MCF 10A (cell line): Measurements from ENCODE around the gene CCDC63. TPM values are rescaled to one million over a fixed set of nuclear protein-coding genes. Genes with fewer than 3 reads are reported as not detected.

Source experiments
- BruUV-seq: library from RNA; stranded (reverse); fragments of 400-500 nt; replicated peaks from 2 replicates; lab custom pipeline; 2021; lab: Mats Ljungman, UMichigan
- CTCF ChIA-PET: fragments of 300-600 bp; sonication (Branson Sonifier 250); formaldehyde crosslinking; extraction: SDS; loops from one replicate; lab custom pipeline; 2021; ENCODE audit warnings: antibody characterized with exemption, inconsistent platforms; lab: Yijun Ruan, JAX
- POLR2A ChIA-PET: fragments of 300-600, 350-650 bp; sonication (Branson Sonifier 250); formaldehyde crosslinking; extraction: SDS; loops from one replicate; lab custom pipeline; 2020; ENCODE audit warnings: antibody characterized with exemption, inconsistent platforms; lab: Yijun Ruan, JAX
- DNase-seq: peaks from one replicate; pipeline ENCODE4 v3.0.0-alpha.2; 2018; ENCODE audit not compliant: unreplicated experiment
- H3K27ac Mint-ChIP-seq: one replicate; pipeline ENCODE4 v1.8.0; 2022; ENCODE audit warnings: mild to moderate bottlenecking, low read depth, mixed read lengths; ENCODE audit not compliant: unreplicated experiment
- H3K27me3 Mint-ChIP-seq: one replicate; pipeline ENCODE4 v1.8.0; 2022; ENCODE audit warnings: mixed read lengths; ENCODE audit not compliant: insufficient read depth, unreplicated experiment
- H3K36me3 Mint-ChIP-seq: one replicate; pipeline ENCODE4 v1.8.0; 2022; ENCODE audit warnings: mild to moderate bottlenecking, moderate library complexity, mixed read lengths; ENCODE audit not compliant: insufficient read depth, unreplicated experiment
- H3K4me1 Mint-ChIP-seq: one replicate; pipeline ENCODE4 v1.8.0; 2022; ENCODE audit warnings: mixed read lengths; ENCODE audit not compliant: insufficient read depth, unreplicated experiment
- H3K4me3 Mint-ChIP-seq: one replicate; pipeline ENCODE4 v1.8.0; 2022; ENCODE audit warnings: mild to moderate bottlenecking, moderate library complexity, mixed read lengths; ENCODE audit not compliant: unreplicated experiment
- H3K9me3 Mint-ChIP-seq: one replicate; pipeline ENCODE4 v1.8.0; 2022; ENCODE audit warnings: mixed read lengths; ENCODE audit not compliant: unreplicated experiment
- CTCF ChIP-seq: fragments of 200-600 bp; IDR thresholded peaks from one replicate; pipeline ENCODE4 v1.8.0; 2022; ENCODE audit warnings: antibody characterized with exemption, mild to moderate bottlenecking; ENCODE audit not compliant: unreplicated experiment
- intact Hi-C: fragments of 100-400 bp; cut with micrococcal nuclease; formaldehyde crosslinking; loops from 2 replicates; pipeline ENCODE4 v1.14.1; 2022
- total RNA-seq: library from RNA; stranded (reverse); gene quantifications from 2 replicates; pipeline ENCODE4 v1.2.3, GENCODE V29; 2022

The CCDC63 gene
- total RNA-seq, 1 experiment from 2014 or later: not detected

DNA sequence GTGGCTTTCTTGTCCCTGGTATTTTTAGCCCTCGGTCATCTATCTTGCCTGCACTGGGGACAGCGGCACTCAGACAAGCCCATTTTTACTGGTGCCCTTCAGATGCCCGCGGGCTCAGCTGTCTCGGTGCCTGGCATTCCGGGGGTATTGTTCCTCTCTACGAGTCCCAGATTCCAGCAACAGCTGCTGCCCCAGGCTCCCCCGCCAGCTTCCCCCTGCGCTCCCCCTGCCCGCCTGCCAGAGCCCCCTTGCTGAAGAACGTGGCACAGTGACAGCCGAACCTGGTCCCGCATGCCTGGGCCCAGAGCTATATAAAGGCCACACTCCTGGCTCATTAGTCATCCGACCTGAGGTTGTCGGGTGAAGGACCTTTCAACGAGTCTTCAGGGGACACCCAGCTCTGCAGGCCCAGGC lies 84.5 kb downstream of the CCDC63 start:
- H3K4me1 Mint-ChIP-seq: peaks cover 17% of the 10 kb centered on the region
- ChIA-PET CTCF (interaction anchor here (0.6 to 0.7 kb wide), 2 partner anchors 187 to 368 kb away, joined by 3 read pairs; no protein-coding TSS in a partner anchor), POLR2A (interaction anchor here (0.7 kb wide), 1 partner anchor 1468 kb away, joined by 3 read pairs; no protein-coding TSS in a partner anchor)
- H3K27ac Mint-ChIP-seq: no peak overlapping the region
- no peaks in the 10 kb centered on the region for H3K9me3 Mint-ChIP-seq
- DNase-seq: no peak
- no peak overlapping the region for H3K4me3 Mint-ChIP-seq
- intact Hi-C loops: loop anchor here (10.0 kb wide), 1 partner anchor 243 kb away; no protein-coding TSS in a partner anchor
- H3K36me3 Mint-ChIP-seq: no peaks in the 10 kb centered on the region
- BruUV-seq: no TSS peak
- no peak for TF ChIP-seq CTCF
- no peaks in the 10 kb centered on the region for H3K27me3 Mint-ChIP-seq

GRCh38 chr12:110932046-110932445 lies 85.3 kb downstream of the CCDC63 start:
- H3K27me3 Mint-ChIP-seq: no peaks in the 10 kb centered on the region
- H3K9me3 Mint-ChIP-seq: no peaks in the 10 kb centered on the region
- BruUV-seq: no TSS peak
- H3K36me3 Mint-ChIP-seq: peaks cover 2% of the 10 kb centered on the region
- no peak for DNase-seq
- intact Hi-C loops: loop anchor here (10.0 kb wide), 1 partner anchor 243 kb away; no protein-coding TSS in a partner anchor
- no peak overlapping the region for H3K4me3 Mint-ChIP-seq
- H3K4me1 Mint-ChIP-seq: peaks cover 18% of the 10 kb centered on the region
- ChIA-PET CTCF (interaction anchor here (0.6 to 1.9 kb wide), 2 partner anchors 35 to 37 kb away, joined by 4 to 12 read pairs; no protein-coding TSS in a partner anchor), POLR2A (no interaction called here)
- no peak overlapping the region for H3K27ac Mint-ChIP-seq
- TF ChIP-seq CTCF: no peak

DNA sequence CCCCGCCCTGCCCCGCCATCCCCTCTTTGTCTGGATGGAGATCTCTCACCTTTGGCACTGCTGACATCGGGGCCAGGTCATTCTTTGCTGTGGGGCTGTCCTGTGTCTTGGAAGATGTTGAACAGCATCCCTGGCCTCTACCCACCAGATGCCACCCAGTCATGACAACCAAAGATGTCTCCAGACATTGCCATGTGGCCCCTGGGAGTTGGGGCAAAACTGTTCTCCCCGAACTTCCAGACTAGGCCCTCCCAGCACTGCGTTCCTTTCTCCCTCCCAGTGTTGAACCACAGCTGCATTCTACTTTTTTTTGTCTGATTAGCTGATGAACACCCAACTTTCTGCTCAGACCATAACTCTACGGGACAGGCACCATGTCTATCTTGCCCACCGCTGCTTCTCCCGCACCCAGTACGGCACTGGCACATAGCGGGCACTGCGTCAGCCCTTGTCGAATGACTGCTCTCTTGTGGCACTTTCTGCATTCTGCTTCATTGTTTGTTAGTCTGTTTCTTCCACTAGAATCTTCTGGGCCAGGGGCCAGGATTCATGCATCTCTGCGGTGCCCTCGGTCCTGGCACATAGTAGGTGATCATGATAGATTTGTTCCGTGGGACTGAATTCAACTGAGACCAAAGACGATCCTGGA lies 86.7 kb downstream of the CCDC63 start:
- Mint-ChIP-seq H3K4me3 (no peak overlapping the region), H3K9me3 (no peaks in the 10 kb centered on the region), H3K36me3 (peaks cover 5% of the 10 kb centered on the region), H3K27ac (no peak overlapping the region), H3K4me1 (peaks cover 17% of the 10 kb centered on the region), H3K27me3 (no peaks in the 10 kb centered on the region)
- BruUV-seq: no TSS peak
- DNase-seq: no peak
- no peak for TF ChIP-seq CTCF
- CTCF ChIA-PET: interaction anchor here (0.6 to 1.9 kb wide), 5 partner anchors 25 to 332 kb away, joined by 3 to 12 read pairs (median 3); no protein-coding TSS in a partner anchor
- POLR2A ChIA-PET: interaction anchor here (0.7 to 1.1 kb wide), 3 partner anchors 16 to 435 kb away, joined by 3 to 5 read pairs (median 4); no protein-coding TSS in a partner anchor
- intact Hi-C loops: loop anchor here (10.0 kb wide), 1 partner anchor 241 kb away; no protein-coding TSS in a partner anchor
